Activated CD4-positive, alpha-beta T cell treated with anti-CD3 and anti-CD28 coated beads, Interleukin-2, amount 10 ng/mL, durations not matched to agents 24 days and 14 days (primary cell): ENCODE measurements around the gene AHCY. TPM values are rescaled to one million over a fixed set of nuclear protein-coding genes. Genes with fewer than 3 reads are reported as not detected.
"Not testable (repeated sequence)": the region's sequence is repeated elsewhere in the genome, so short reads cannot be mapped to it uniquely, and the experiment has no call there.

Source experiments
- DNase-seq: peaks from one replicate; pipeline ENCODE4 v3.0.0; 2022
- H3K27ac Mint-ChIP-seq: one replicate; pipeline ENCODE4 v1.8.0; 2022; ENCODE audit warnings: mild to moderate bottlenecking, mixed read lengths
- H3K27me3 Mint-ChIP-seq: one replicate; pipeline ENCODE4 v1.8.0; 2022; ENCODE audit warnings: mixed read lengths
- H3K36me3 Mint-ChIP-seq: one replicate; pipeline ENCODE4 v1.8.0; 2022; ENCODE audit warnings: low read depth, mild to moderate bottlenecking, mixed read lengths
- H3K4me1 Mint-ChIP-seq: one replicate; pipeline ENCODE4 v1.8.0; 2021; ENCODE audit warnings: mixed read lengths
- H3K4me3 Mint-ChIP-seq: one replicate; pipeline ENCODE4 v1.8.0; 2022; ENCODE audit warnings: mild to moderate bottlenecking, moderate library complexity, mixed read lengths
- H3K9me3 Mint-ChIP-seq: one replicate; pipeline ENCODE4 v1.8.0; 2021; ENCODE audit warnings: mixed read lengths
- intact Hi-C: fragments of 100-400 bp; cut with micrococcal nuclease; formaldehyde crosslinking; loops from one replicate; pipeline ENCODE4 v1.15.1; 2023
- total RNA-seq: library from RNA; stranded (reverse); gene quantifications from 2 replicates; pipeline ENCODE4 v1.2.3, GENCODE V29; 2022

Gene AHCY
- total RNA-seq, 1 donor from 2014 or later, result 153 TPM

DNA sequence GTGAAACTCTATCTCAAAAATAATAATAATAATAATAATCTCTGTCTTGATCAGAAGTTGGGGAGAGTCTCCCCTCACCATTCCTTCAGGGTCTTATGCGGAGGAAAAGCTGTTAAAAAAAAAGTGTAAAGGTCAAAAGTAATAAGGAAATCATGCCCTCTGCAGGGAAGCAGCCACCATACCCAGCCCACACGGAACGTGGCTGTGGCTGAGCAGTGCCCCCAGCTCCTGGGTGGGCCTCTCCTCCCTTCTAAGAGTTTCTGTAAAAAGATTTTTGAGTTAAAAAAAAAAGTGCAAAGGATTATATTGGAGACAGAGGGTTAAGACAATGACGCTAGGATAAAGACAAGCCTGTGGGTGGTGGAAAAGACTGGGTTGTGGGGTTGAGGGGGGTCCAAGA is 30.6 kb upstream of the AHCY start:
- H3K4me3 Mint-ChIP-seq, result no peak overlapping the region
- intact Hi-C loops, result no loop called here
- H3K27me3 Mint-ChIP-seq, result peaks cover 2% of the 10 kb centered on the region
- no peaks in the 10 kb centered on the region for H3K9me3 Mint-ChIP-seq
- H3K4me1 Mint-ChIP-seq, result peaks cover 2% of the 10 kb centered on the region
- H3K27ac Mint-ChIP-seq, result no peak overlapping the region
- DNase-seq, result no peak
- no peaks in the 10 kb centered on the region for H3K36me3 Mint-ChIP-seq

GRCh38 chr20:34332262-34332920 is 29.2 kb upstream of the AHCY start:
- Mint-ChIP-seq H3K27ac (no peak overlapping the region), H3K4me3 (no peak overlapping the region), H3K27me3 (peaks cover 3% of the 10 kb centered on the region), H3K4me1 (peaks cover 2% of the 10 kb centered on the region), H3K9me3 (no peaks in the 10 kb centered on the region), H3K36me3 (no peaks in the 10 kb centered on the region)
- DNase-seq, result no peak
- intact Hi-C loops, result no loop called here

GRCh38 chr20:34331838-34332237 is 28.7 kb upstream of the AHCY start:
- Mint-ChIP-seq H3K4me1 (peaks cover 2% of the 10 kb centered on the region), H3K27me3 (peaks cover 3% of the 10 kb centered on the region), H3K27ac (no peak overlapping the region), H3K36me3 (no peaks in the 10 kb centered on the region), H3K4me3 (no peak overlapping the region), H3K9me3 (no peaks in the 10 kb centered on the region)
- intact Hi-C loops, result no loop called here
- no peak for DNase-seq

DNA sequence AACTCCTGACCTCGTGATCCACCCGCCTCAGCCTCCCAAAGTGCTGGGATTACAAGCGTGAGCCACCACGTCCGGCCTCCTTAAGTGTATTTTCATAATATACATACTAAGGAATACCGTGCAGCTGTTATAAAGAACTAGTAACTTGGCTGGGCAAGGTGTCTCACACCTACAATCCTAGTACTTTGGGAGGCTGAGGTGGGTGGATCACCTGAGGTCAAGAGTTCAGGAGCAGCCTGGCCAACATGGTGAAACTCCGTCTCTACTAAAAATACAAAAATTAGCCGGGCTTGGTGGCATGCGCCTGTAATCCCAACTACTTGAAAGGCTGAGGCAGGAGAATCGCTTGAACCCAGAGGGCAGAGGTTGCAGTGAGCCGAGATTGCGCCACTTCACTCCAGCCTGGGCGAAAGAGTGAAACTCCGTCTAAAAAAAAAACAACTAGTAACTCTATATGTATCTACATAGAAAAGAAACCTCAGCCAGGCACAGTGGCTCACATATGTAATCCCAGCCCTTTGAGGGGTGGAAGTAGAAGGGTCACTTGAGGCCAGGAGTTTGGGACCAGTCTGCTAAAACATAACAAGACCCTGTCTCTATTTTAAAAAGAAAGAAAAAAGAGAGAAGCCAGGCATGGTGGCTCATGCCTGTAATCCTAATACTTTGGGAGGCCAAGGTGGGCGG is 27.8 kb upstream of the AHCY start:
- DNase-seq, H3K27me3 Mint-ChIP-seq, H3K4me3 Mint-ChIP-seq, H3K36me3 Mint-ChIP-seq, intact Hi-C loops, H3K27ac Mint-ChIP-seq, H3K4me1 Mint-ChIP-seq, H3K9me3 Mint-ChIP-seq: not testable (repeated sequence)

GRCh38 chr20:34328928-34329677 is 25.9 kb upstream of the AHCY start:
- DNase-seq, result no peak
- Mint-ChIP-seq H3K4me1 (no peaks in the 10 kb centered on the region), H3K36me3 (no peaks in the 10 kb centered on the region), H3K27ac (no peak overlapping the region), H3K9me3 (no peaks in the 10 kb centered on the region), H3K4me3 (no peak overlapping the region), H3K27me3 (peaks cover 9% of the 10 kb centered on the region)
- intact Hi-C loops, result no loop called here

- intact Hi-C loops, H3K9me3 Mint-ChIP-seq, H3K4me1 Mint-ChIP-seq, DNase-seq, H3K4me3 Mint-ChIP-seq, H3K27ac Mint-ChIP-seq, H3K36me3 Mint-ChIP-seq: not testable (repeated sequence)
- H3K27me3 Mint-ChIP-seq, result peaks cover 11% of the 10 kb centered on the region
Measured at GRCh38 chr20:34328207-34328606, 25.1 kb upstream of the AHCY start.

DNA sequence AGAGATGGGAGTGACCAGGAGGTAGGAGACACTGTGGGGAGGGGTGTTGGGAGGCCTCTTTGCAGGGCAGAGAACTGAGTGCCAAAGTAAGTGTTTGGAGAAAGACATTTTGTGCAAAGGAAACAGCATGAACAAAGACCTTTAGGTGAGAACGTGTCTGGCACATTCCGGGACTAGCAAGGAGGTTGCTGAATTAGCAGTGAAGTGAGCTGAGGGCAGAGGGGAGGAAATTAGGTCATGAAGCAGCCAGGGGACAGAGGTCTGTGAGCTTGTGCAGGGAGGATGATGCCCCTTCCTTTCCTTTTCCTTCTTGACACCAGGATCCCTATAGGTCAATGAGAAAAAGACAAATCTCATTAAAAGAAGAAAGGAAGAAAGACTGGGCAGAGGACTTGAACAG is 21.4 kb upstream of the AHCY start:
- Mint-ChIP-seq H3K27ac (no peak overlapping the region), H3K36me3 (no peaks in the 10 kb centered on the region), H3K9me3 (no peaks in the 10 kb centered on the region), H3K4me3 (no peak overlapping the region), H3K27me3 (peaks cover 27% of the 10 kb centered on the region), H3K4me1 (no peaks in the 10 kb centered on the region)
- no peak for DNase-seq
- intact Hi-C loops, result no loop called here

DNA sequence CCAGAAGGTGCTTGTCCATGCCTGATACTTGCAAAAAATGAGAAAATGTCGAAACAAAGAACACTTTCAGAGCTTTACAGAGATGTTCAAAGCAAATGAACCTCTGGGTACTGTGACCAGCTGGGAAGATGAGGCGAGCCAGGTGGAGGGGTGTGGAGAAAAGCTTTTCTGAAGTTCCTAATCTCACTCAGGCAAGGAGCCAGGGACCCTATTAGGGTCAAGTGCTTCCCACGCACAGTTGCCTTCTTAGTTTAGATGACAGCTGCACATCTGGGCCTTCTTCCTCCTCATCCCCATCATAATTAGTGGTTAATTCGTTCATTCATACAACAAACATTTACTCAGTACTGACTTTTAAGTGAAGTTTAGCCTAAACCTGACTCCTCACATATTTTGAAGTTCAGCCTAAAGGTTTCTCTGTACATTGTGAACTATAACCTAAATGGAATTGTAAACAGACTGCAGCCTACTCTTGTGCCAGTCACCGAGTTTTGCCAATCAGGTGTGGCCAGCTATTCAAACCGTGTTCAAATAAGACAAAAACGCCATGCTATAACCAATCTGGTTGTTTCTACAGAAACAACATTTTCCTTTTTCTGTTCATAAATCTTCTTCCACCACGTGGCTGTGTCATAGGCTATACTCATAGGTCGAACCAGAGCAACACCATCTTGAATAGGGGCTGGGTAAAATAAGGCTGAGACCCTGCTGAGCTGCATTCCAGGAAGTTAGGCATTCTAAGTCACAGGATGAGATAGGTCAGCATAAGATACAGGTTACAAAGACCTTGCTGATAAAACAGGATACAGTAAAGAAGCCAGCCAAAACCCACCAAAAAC is 19.3 kb upstream of the AHCY start:
- Mint-ChIP-seq H3K36me3 (no peaks in the 10 kb centered on the region), H3K9me3 (no peaks in the 10 kb centered on the region)

DNA sequence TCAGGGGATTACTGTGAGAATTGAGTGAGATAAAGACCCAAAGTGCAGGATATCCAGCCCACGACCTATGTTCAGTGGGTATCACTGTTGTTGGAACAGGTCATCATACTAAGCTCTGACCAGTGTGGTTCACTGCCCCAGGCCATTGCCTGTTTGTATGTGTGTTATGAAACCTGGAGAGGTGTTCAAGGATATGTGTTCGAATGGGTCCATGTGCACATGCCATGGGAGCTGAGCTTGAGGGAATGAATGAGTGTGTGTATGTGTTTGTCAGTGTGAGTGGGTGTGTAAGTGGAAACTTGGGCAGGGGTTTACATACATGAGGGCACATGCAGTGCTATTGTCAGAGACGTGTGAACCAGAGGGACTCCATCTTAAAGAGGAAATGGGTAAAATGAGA is 17.7 kb upstream of the AHCY start:
- DNase-seq, result no peak
- H3K27ac Mint-ChIP-seq, result no peak overlapping the region
- no peak overlapping the region for H3K4me3 Mint-ChIP-seq
- H3K4me1 Mint-ChIP-seq, result peaks cover 2% of the 10 kb centered on the region
- H3K36me3 Mint-ChIP-seq, result no peaks in the 10 kb centered on the region
- no peaks in the 10 kb centered on the region for H3K9me3 Mint-ChIP-seq
- intact Hi-C loops, result no loop called here
- peaks cover 30% of the 10 kb centered on the region for H3K27me3 Mint-ChIP-seq

More for the DNA sequence above, 19.3 kb upstream of the AHCY start:
- intact Hi-C loops, result no loop called here
- Mint-ChIP-seq H3K27me3 (peaks cover 31% of the 10 kb centered on the region), H3K4me1 (no peaks in the 10 kb centered on the region), H3K4me3 (no peak overlapping the region), H3K27ac (no peak overlapping the region)
- no peak for DNase-seq

DNA sequence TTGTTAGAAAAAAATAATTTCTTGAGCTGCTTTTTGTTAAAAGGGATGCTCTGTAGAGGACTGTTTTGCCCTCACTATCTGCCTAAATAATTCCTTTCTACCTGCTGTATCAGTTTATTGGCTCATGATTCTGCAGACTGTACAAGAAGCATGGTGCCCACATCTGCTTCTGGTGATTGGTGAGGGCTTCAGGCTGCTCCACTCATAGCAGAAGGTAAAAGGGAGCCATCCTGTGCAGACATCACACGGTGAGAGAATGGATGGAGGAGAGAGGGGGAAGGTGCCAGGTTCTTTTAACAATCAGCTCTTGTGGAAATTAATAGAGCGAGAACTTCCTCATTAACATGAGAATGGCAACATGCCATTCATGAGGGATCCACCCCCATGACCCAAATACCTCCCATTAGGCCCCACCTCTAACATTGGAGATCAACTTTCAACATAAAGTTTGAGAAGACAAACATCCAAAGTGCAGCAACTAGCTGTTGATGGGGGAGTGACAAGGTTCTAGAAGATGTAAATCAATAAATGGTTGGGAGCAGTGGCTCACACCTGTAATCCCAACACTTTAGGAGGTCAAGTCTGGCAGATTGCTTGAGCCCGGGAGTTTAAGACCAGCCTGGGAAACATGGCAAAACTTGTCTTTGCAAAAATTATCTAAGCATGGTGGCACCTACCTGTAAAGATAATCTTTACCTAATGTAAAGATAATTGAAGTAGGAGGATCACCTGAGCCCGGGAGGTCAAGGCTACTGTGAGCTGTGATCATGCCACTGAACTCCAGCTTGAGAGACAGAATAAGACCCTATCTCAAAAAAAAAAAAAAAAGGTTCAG is 15.7 kb upstream of the AHCY start:
- Mint-ChIP-seq H3K4me3 (no peak overlapping the region), H3K36me3 (no peaks in the 10 kb centered on the region), H3K27me3 (peaks cover 25% of the 10 kb centered on the region), H3K4me1 (peaks cover 6% of the 10 kb centered on the region), H3K9me3 (no peaks in the 10 kb centered on the region), H3K27ac (no peak overlapping the region)
- no peak for DNase-seq
- intact Hi-C loops, result no loop called here

GRCh38 chr20:34316196-34316814 is 13.2 kb upstream of the AHCY start:
- H3K36me3 Mint-ChIP-seq, result no peaks in the 10 kb centered on the region
- H3K27me3 Mint-ChIP-seq, result peaks cover 22% of the 10 kb centered on the region
- no peak for DNase-seq
- H3K4me3 Mint-ChIP-seq, result no peak overlapping the region
- intact Hi-C loops, result no loop called here
- H3K9me3 Mint-ChIP-seq, result no peaks in the 10 kb centered on the region
- H3K27ac Mint-ChIP-seq, result no peak overlapping the region
- peaks cover 14% of the 10 kb centered on the region for H3K4me1 Mint-ChIP-seq

GRCh38 chr20:34315236-34315635 is 12.1 kb upstream of the AHCY start:
- intact Hi-C loops, result no loop called here

More at GRCh38 chr20:34315236-34315635, 12.1 kb upstream of the AHCY start:
- Mint-ChIP-seq H3K4me1 (peaks cover 14% of the 10 kb centered on the region), H3K36me3 (no peaks in the 10 kb centered on the region), H3K4me3 (no peak overlapping the region), H3K27me3 (peaks cover 27% of the 10 kb centered on the region), H3K27ac (no peak overlapping the region), H3K9me3 (no peaks in the 10 kb centered on the region)
- DNase-seq, result no peak
